Glomerular endothelial cell (primary cell): ENCODE results near the gene LZTS3. TPM values are rescaled to one million over a fixed set of nuclear protein-coding genes. Genes with fewer than 3 reads are reported as not detected.
"Not testable (repeated sequence)": the region's sequence is repeated elsewhere in the genome, so short reads cannot be mapped to it uniquely, and the experiment has no call there.

Source experiments
- DNase-seq: peaks from one replicate; pipeline ENCODE4 v3.0.0-alpha.2; 2011; ENCODE audit warnings: low read depth, low spot score; ENCODE audit errors: extremely low read depth
- total RNA-seq: library from RNA; depleted of rRNA; stranded (reverse); fragments of >200 nt; gene quantifications from 2 replicates; pipeline ENCODE4 v1.2.3, GENCODE V29; 2015

Gene LZTS3
- total RNA-seq, 1 donor from 2014 or later = 17.4 TPM

GRCh38 chr20:3193806-3194616 is 20.7 kb upstream of the LZTS3 start:
- DNase-seq = no peak

GRCh38 chr20:3192226-3193015 is 19.1 kb upstream of the LZTS3 start:
- no peak for DNase-seq

- no peak for DNase-seq
Observed at GRCh38 chr20:3190681-3191111, 17.3 kb upstream of the LZTS3 start.

- DNase-seq = no peak
Observed at GRCh38 chr20:3189561-3190131, 16.3 kb upstream of the LZTS3 start.

- DNase-seq = no peak
Observed at GRCh38 chr20:3188823-3189413, 15.6 kb upstream of the LZTS3 start.

- not testable (repeated sequence) for DNase-seq
Observed at GRCh38 chr20:3187861-3188260, 14.5 kb upstream of the LZTS3 start.

GRCh38 chr20:3183896-3184612 is 10.7 kb upstream of the LZTS3 start:
- no peak for DNase-seq

- not testable (repeated sequence) for DNase-seq
Observed at GRCh38 chr20:3182429-3182828, 9.1 kb upstream of the LZTS3 start.

- DNase-seq = no peak
Observed at GRCh38 chr20:3181270-3181669, 7.9 kb upstream of the LZTS3 start.

GRCh38 chr20:3180319-3180718 is 7.0 kb upstream of the LZTS3 start:
- DNase-seq = no peak

- no peak for DNase-seq
Observed at GRCh38 chr20:3177746-3178485, 4.6 kb upstream of the LZTS3 start.

- no peak for DNase-seq
Observed at GRCh38 chr20:3175270-3175669, 1.9 kb upstream of the LZTS3 start.

- no peak for DNase-seq
Observed at GRCh38 chr20:3174442-3175261, 1.3 kb upstream of the LZTS3 start.

- DNase-seq = no peak
Observed at GRCh38 chr20:3173610-3174441, 477 bp upstream of the LZTS3 start.

GRCh38 chr20:3172126-3172932 is 1.0 kb downstream of the LZTS3 start:
- DNase-seq = no peak

GRCh38 chr20:3171391-3172125 is 1.8 kb downstream of the LZTS3 start:
- DNase-seq = no peak
